ENCODE data around the gene LRRC36.

LRRC36 gene

GRCh38 chr16:67361038-67361437 lies 34.4 kb downstream of the LRRC36 start (continued):
- TF ChIP-seq ZSCAN18 (tag by site-specific recombination; IDR thresholded peaks at IDR 0.05) (no peak), PBX3 (CRISPR knock-in tag; IDR thresholded peaks at IDR 0.05) (no peak), TRIM28 (IDR thresholded peaks at IDR 0.05; ENCODE audit: borderline replicate concordance, low read length) (no peak), ZNF169 (tag by site-specific recombination; IDR thresholded peaks at IDR 0.05) (no peak), ZNF175 (tag by site-specific recombination; IDR thresholded peaks at IDR 0.05) (no peak), ZNF514 (tag by site-specific recombination; IDR thresholded peaks at IDR 0.05) (no peak), ZNF18 (tag by site-specific recombination; IDR thresholded peaks at IDR 0.05) (no peak), ZNF157 (tag by site-specific recombination; IDR thresholded peaks at IDR 0.05) (no peak)

- ChIA-PET POLR2A (no interaction called here), CTCF (interaction anchor here (0.5 to 1.4 kb wide), 6 partner anchors 8 to 497 kb away, joined by 3 to 5 read pairs (median 3); no protein-coding TSS in a partner anchor)
- H3K27ac ChIP-seq (ENCODE audit: extremely low read depth, low read depth, low read length) = no peak overlapping the region
- H3K4me3 ChIP-seq (ENCODE audit: low read depth, low read length) = no peak overlapping the region
- H3K36me3 ChIP-seq (ENCODE audit: control insufficient read depth in 2 of 2, insufficient read depth in 1 of 2, low read length in 2 of 2) = no peaks in the 10 kb centered on the region
- H3K4me1 ChIP-seq (ENCODE audit: control insufficient read depth, insufficient read depth, low read length) = peaks cover 14% of the 10 kb centered on the region; the same call in 1 of the 2 replicates
- no peaks in the 10 kb centered on the region for H3K9me3 ChIP-seq (ENCODE audit: control insufficient read depth, insufficient read depth, low read depth, low read length)
- TF ChIP-seq PRDM4 (tag by site-specific recombination; IDR thresholded peaks at IDR 0.05) (no peak), ZNF146 (tag by site-specific recombination; IDR thresholded peaks at IDR 0.05) (no peak), ZNF214 (tag by site-specific recombination; IDR thresholded peaks at IDR 0.05; ENCODE audit: borderline replicate concordance) (no peak), ZNF280C (tag by site-specific recombination; IDR thresholded peaks at IDR 0.05) (no peak), PRDM10 (tag by site-specific recombination; IDR thresholded peaks at IDR 0.05) (no peak), ZNF473 (tag by site-specific recombination; IDR thresholded peaks at IDR 0.05) (no peak), ZNF140 (tag by site-specific recombination; IDR thresholded peaks at IDR 0.05) (no peak), ZNF274 (IDR thresholded peaks at IDR 0.05; ENCODE audit: low read length) (no peak), ZNF274 (tag by site-specific recombination; IDR thresholded peaks at IDR 0.05; ENCODE audit: borderline replicate concordance) (no peak), ZNF221 (tag by site-specific recombination; IDR thresholded peaks at IDR 0.05; ENCODE audit: borderline replicate concordance) (no peak), YY1 (tag by site-specific recombination; IDR thresholded peaks at IDR 0.05) (no peak), ZNF239 (tag by site-specific recombination; IDR thresholded peaks at IDR 0.05) (no peak), ZFP3 (tag by site-specific recombination; IDR thresholded peaks at IDR 0.05; ENCODE audit: low read depth) (no peak)
These were observed 38.1 kb downstream of the LRRC36 start for GRCh38 chr16:67364600-67365235.
